ENCODE data around the gene HSPBAP1.

The HSPBAP1 gene

DNA sequence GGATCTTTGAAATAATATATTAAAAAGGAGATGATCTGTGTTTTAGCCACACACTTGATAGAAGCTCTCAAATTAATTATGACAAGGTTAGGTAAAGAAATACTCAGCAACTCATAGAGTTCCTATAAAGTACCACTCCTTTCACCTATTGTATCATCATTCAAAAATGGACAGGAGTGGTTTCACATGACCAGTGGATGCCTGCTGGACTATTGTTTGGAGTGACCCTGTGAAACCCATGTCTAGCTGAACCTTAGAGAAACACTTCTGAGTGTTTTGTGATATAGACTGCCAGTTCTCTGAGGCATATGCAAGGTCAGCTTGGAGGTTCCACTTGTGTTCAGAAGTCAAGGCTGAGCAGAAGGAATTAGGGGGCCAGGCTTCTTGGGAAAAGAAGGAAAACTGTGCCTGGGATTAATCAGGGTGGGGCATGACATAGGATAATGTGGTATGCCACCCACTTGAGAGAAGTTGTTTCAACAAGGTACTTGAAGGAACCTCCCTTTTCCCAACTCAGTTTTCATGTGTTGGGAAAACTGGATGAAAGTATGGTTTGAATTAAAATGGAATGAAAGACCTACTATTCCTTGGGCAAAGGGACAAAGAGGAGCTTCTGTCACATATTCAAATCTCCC is 97.6 kb downstream of the HSPBAP1 start:
- Mint-ChIP-seq H3K9me3 (no peaks in the 10 kb centered on the region), H3K27me3 (no peaks in the 10 kb centered on the region), H3K36me3 (ENCODE audit: low read depth) (peaks cover 79% of the 10 kb centered on the region), H3K27ac (no peak overlapping the region), H3K4me1 (peaks cover 16% of the 10 kb centered on the region), H3K4me3 (no peak overlapping the region)
- ATAC-seq (no peak), DNase-seq (no peak)

DNA sequence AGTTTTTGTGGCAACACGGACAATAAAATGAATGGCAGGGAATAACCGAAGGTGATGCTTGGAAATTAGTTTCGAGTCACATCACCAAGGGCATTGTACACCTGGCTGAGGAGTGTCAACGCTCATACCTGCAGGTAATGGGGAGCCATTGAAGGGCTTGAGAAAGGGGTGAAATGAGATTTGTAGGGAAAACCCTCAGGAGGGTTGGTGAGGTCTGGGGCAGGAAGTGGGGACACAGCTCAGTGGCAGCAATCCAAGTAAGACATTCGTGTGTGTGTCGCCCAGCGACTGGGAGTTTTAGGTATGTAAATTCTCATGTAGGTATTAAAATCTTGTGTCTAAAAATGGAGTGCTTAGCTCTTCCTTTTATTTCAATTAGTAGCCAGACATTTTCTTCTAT is 98.7 kb downstream of the HSPBAP1 start:
- peaks cover 17% of the 10 kb centered on the region for H3K4me1 Mint-ChIP-seq
- peaks cover 75% of the 10 kb centered on the region for H3K36me3 Mint-ChIP-seq (ENCODE audit: low read depth)
- peak overlapping the region; percentile 68 for H3K27ac Mint-ChIP-seq
- ATAC-seq (no peak), DNase-seq (no peak)
- H3K4me3 Mint-ChIP-seq, result no peak overlapping the region
- H3K27me3 Mint-ChIP-seq, result no peaks in the 10 kb centered on the region
- H3K9me3 Mint-ChIP-seq, result no peaks in the 10 kb centered on the region

DNA sequence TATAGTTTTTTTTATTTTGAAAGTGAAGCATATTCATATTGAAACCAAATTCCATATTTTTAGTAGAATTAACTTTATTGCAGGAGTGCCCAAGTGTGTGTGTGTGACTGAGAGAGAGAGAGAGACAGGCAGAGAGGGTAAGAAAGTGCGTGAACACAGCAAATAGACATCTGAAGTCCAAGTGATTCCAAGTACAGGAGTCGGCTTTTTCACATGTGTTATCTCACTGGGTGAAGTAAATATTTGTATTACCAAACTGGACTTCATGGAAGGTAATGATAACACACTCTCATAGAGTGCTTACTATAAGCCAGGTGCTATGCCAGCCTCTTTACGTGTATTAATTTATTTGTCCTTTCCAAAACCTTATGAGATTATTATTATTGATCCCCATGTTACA is 101.0 kb downstream of the HSPBAP1 start:
- Mint-ChIP-seq H3K9me3 (no peaks in the 10 kb centered on the region), H3K4me3 (no peak overlapping the region), H3K36me3 (ENCODE audit: low read depth) (peaks cover 65% of the 10 kb centered on the region), H3K27ac (no peak overlapping the region), H3K4me1 (peaks cover 19% of the 10 kb centered on the region), H3K27me3 (no peaks in the 10 kb centered on the region)
- no peak for DNase-seq
- no peak for ATAC-seq

DNA sequence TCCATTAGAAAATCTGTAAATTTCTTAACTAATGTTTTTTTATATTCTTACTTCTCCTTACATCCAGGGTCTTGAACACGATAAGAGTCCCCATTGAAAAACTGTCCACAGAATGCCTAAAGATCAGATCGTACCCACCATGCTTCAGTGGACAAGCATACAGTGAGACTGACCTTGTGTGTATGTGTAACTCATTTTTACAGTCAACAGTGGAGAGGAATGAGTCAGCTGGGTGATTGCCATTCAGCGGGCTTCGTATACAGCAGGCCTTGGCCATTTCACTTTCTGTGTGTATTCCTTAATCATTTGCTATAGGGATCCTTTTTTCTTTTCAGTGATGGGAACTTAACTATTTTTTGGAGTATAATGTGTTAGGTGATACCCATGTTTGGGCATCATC is 102.4 kb downstream of the HSPBAP1 start:
- Mint-ChIP-seq H3K36me3 (ENCODE audit: low read depth) (peaks cover 69% of the 10 kb centered on the region), H3K9me3 (no peaks in the 10 kb centered on the region), H3K4me1 (peaks cover 23% of the 10 kb centered on the region), H3K27me3 (no peaks in the 10 kb centered on the region), H3K4me3 (no peak overlapping the region), H3K27ac (no peak overlapping the region)
- DNase-seq, result no peak
- ATAC-seq, result no peak

DNA sequence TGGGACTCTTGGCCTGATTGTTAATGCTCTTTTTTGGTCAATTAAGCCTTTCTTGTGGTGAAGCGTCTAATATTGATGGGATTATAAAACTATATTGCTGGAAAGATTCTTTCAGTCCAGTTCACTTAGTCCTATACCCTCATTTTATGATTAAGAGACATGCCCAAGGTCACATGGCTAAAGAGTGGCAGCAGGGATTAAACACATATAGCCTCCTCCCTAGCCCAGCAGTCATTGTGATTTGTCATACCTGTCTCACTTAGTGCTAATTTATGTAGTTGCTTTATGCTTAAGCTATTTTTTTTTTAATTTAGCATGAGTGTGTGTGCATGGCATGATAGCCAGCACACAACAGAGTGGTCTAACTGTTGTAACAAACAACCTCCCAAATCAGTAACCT is 103.5 kb downstream of the HSPBAP1 start:
- Mint-ChIP-seq H3K9me3 (no peaks in the 10 kb centered on the region), H3K27ac (peak overlapping the region; percentile 36), H3K4me1 (peaks cover 22% of the 10 kb centered on the region), H3K36me3 (ENCODE audit: low read depth) (peaks cover 62% of the 10 kb centered on the region), H3K4me3 (no peak overlapping the region), H3K27me3 (no peaks in the 10 kb centered on the region)
- no peak for ATAC-seq
- DNase-seq, result no peak
